HK-2 (cell line): ENCODE measurements around the gene ENDOG.
"Not testable (repeated sequence)": the region's sequence is repeated elsewhere in the genome, so short reads cannot be mapped to it uniquely, and the experiment has no call there.

Experiments
- DNase-seq: peaks from one replicate; pipeline ENCODE4 v3.0.0-alpha.2; 2018; ENCODE audit not compliant: unreplicated experiment

ENDOG gene

DNA sequence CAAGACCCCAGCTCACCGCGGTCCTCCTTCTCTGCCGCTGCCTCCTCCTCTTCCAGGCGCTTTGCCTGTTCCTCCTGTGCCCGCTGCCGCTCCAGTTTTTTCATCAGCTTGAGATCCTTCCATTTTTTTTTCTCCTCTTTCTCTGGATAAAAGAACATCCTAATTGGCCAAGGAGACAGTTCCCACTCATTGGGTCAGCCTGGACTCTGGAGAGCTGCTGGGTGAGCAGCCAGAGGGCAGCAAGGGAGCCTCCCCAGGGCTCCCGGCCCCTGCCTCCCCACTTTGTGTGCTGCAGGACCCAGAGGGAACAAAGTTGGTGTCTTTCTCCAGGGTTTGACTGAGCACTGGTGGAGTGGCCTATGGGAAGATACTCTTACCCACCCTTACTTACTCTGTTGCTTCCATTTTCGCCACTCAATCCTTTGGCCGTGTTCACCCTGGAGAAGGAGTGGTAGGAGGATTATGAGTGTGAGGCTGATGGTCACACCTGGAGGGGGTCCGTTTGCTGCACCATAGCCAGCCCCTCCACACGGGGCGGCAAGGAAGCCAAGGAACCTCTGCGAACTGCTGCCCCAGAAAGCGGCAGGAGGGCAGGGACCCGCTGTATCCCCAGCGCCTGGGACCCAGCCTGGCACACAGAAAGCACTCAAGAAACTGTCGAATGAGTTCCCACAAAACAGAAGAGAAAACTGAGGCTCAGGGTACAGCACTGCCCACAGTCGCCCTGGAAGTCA, 10.6 kb downstream of the ENDOG start:
- no peak for DNase-seq

GRCh38 chr9:128829477-128830251, 11.4 kb downstream of the ENDOG start, which contains the start of gene SPOUT1:
TSS of gene SPOUT1 (minus strand) at chr9:128829794. CDS start at chr9:128829780, 14 bp downstream.
- DNase-seq: peak; percentile 96

DNA sequence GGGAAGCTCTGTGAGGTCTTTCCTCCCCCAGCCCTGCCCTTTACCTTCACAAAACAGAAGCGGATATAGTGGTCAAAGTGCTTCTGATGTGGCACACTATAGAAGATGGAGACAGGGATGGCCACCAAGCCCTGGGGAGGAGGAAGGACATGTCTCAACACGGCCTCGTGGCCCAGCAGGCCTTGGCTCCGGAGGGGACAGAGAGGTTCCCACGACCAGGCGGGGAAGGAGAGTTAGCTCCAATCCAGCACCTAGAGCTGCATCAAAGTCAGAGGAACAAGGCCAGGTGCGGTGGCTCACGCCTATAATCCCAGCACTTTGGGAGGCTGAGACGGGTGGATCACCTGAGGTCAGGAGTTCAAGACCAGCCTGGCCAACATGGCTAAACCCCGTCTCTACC, 15.4 kb downstream of the ENDOG start:
- DNase-seq: no peak

GRCh38 chr9:128835246-128836210, 17.2 kb downstream of the ENDOG start:
- DNase-seq: no peak

GRCh38 chr9:128836509-128837145, 18.3 kb downstream of the ENDOG start:
- no peak for DNase-seq

DNA sequence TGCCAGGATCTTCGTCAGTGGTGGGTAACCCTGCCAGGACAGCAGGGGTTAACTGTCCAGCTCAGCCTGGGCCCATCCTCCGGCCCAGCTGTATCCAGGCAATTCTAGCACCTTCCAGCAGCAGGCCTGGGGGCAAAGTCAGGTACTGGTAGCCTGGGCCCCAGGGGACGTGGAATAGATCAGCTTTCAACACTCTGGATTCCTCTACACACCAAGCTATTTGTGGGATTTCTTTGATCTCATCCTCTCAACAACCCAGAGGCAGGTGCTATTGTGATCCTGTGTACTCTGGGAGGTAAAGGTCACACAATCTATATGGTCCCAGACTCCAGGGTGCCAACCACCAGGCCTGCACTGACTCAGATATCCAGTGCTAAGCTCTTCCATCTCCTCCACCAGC, 20.0 kb downstream of the ENDOG start:
- no peak for DNase-seq

GRCh38 chr9:128840524-128840923, 22.2 kb downstream of the ENDOG start:
- no peak for DNase-seq

- no peak for DNase-seq
Measured at GRCh38 chr9:128841694-128842492, 23.6 kb downstream of the ENDOG start.

DNA sequence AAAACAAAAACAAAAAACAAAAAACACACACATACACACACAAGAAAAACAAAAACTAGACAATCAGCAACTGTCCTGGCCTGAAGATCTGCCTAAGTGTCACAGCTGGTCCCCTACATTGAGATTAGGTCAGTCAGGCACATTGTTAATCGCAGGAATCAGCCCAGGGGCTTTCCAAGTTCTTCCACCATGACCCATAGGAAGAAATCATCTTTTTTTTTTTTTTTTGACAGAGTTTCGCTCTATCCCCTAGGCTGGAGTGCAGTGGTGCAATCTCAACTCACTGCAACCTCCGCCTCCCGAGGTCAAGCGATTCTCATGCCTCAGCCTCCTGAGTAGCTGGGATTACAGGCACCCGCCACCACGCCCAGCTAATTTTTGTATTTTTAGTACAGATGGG, 24.9 kb downstream of the ENDOG start:
- not testable (repeated sequence) for DNase-seq

DNA sequence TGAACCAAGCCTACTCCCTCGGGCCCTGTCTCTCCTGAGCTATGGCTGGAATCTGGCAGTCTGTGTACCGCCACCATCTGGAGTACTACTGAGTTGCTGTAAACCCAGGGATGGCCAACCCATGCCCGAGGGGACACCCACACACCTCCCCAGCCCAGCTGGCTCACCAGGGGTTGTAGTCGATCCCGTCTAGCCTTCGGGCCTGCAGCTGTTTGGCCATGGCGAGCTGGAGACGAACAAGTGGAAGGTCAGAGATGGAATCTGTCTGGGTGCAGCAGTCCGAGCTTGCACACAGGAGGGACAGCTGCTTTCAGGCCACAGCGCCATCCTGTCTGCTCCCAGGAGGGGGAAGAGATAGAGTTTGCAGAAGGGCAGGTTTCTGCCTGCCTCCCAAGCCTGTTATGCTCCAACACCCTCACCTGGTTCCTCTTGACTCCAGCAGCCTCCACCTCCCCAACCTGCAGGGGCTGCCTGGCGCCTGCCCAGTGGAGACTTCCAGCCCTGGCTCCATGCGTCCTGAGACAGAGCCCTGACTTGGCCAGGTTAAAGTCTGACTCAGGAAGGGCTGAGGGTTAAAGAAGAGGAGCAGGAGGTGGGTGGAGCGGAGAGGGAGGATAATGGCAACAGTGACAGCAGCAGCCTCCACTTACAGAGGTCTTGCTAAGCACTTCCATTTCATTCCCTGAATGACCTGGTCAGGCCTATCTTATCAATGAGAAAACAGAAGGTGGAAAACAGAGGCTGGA, 27.1 kb downstream of the ENDOG start:
- DNase-seq: no peak

DNA sequence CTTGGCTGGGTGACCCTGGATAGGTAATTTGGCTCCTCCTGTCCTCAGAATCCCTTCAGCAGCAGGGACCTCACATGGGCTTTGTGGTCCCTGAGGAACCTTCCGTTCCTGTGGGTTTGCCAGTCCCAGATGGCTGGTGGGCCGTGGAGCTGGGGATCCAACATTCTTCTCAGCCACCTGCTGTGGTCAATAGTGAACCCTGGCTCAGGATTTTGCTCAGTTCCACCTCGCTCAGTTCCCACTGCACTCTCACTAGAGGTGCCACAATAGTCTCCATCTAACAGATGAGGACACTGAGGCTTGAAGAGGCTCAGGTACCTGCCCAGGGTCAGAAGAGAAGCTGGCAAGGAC, 28.4 kb downstream of the ENDOG start:
- no peak for DNase-seq

GRCh38 chr9:128847803-128848202, 29.5 kb downstream of the ENDOG start:
- no peak for DNase-seq

- not testable (repeated sequence) for DNase-seq
Measured at GRCh38 chr9:128851024-128851423, 32.7 kb downstream of the ENDOG start.

GRCh38 chr9:128851779-128852600, 33.7 kb downstream of the ENDOG start:
- DNase-seq: not testable (repeated sequence)

GRCh38 chr9:128852646-128853045, 34.3 kb downstream of the ENDOG start:
- not testable (repeated sequence) for DNase-seq

GRCh38 chr9:128854454-128854853, 36.2 kb downstream of the ENDOG start:
- not testable (repeated sequence) for DNase-seq

DNA sequence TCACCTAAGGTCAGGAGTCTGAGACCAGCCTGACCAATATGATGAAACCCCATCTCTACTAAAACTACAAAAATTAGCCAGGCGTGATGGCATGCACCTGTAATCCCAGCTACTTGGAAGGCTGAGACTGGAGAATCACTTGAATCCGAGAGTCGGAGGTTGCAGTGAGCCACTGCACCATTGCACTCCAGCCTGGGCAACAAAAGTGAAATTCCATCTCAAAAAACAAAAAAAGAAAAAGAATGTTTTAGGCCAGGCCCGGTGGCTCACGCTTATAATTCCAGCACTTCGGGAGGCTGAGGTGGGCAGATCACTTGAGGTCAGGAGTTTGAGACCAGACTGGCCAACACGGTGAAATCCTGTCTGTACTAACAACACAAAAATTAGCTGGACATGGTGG, 40.2 kb downstream of the ENDOG start:
- not testable (repeated sequence) for DNase-seq

DNA sequence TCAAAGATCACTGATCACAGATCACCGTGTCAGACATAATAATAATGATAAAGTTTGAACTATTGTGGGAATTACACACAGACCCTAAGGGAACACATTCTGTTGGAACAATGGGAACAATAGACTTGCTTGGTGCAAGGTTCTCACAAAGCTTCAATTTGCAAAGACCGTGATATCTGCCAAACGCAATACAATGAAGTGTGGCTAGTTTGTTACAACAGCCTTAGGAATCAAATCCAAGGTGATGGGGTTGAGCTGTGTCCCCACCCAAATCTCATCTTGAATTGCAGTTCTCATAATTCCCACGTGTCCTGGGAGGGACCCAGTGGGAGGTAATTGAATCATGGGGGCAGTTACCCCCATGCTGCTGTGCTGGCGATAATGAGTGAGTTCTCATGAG, 42.6 kb downstream of the ENDOG start:
- DNase-seq: no peak

DNA sequence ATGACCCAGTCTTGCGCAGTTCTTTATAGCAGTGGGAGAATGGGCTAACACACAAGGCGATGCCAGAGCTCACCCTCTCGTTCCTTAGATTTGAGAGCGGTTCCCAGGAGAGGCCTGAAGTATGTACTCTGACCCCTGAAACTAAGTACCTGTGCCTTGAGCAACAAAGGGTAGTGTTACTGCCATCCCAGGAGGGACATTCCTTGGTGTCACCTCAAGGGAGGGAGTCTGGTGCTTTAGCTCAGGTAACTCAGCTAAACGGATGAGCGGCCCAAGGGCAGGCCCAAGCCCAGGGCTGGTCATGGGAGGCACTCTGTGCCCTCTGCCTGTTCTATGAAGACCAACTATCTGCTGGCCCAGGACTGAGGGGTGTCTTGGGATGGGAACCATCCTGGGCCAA, 43.2 kb downstream of the ENDOG start:
- DNase-seq: no peak
